Measurements from ENCODE around the gene KRT86. TPM values are rescaled to one million over a fixed set of nuclear protein-coding genes. Genes with fewer than 3 reads are reported as not detected.

Gene KRT86
- total RNA-seq, 6 experiments from 2014 or later = not detected

GRCh38 chr12:52356762-52357580, 82.5 kb downstream of the KRT86 start:
- H3K27me3 ChIP-seq = no peaks in the 10 kb centered on the region
- no peaks in the 10 kb centered on the region for H3K36me3 ChIP-seq
- ATAC-seq (no peak), DNase-seq (peak in 2 of 3 donors; percentile 1 to 21)
- H3K4me1 ChIP-seq = peaks cover 0 to 3% (median 0%) of the 10 kb centered on the region in 4 donors
- H3K9me3 ChIP-seq = no peaks in the 10 kb centered on the region
- intact Hi-C loops (cut with DNase I) = no loop called here
- TF ChIP-seq CTCF (IDR thresholded peaks at IDR 0.05) = no peak
- no peak for TF ChIP-seq POLR2A (IDR thresholded peaks at IDR 0.05)
- WGBS (ENCODE audit: insufficient coverage, low coverage, low lambda C conversion rate, missing lambda C conversion rate) = 80% methylated on average over 5 of the region's 20 CpGs
- no peak overlapping the region for H3K27ac ChIP-seq
- H3K4me3 ChIP-seq = no peak overlapping the region

Other genes starting within 250 kb of the KRT86 start
- gene NR4A1, start 223.2 kb upstream of the KRT86 start, total RNA-seq = 1 to 10 TPM; 5.0 to 8.8 (median 7.7) TPM
- 10 to 100 TPM; 17.4 to 29.7 (median 21.0) TPM for gene ATG101, start 204.7 kb upstream of the KRT86 start, total RNA-seq
- gene SMIM41, start 194.9 kb upstream of the KRT86 start, total RNA-seq = not detected
- gene KRT80, start 82.6 kb upstream of the KRT86 start, total RNA-seq = under 1 TPM; 0.09 to 0.51 (median 0.15) TPM
- gene KRT7, start 41.4 kb upstream of the KRT86 start, total RNA-seq = 10 to 100 TPM in 3 of 6 experiments, 1 to 10 TPM in 3; 3.4 to 19.2 (median 10.7) TPM
- gene KRT81, start 16.9 kb downstream of the KRT86 start, total RNA-seq = under 1 TPM in 1 of 6 experiments, not detected in 5; 0.13 TPM
- not detected for gene KRT83, start 46.8 kb downstream of the KRT86 start, total RNA-seq
- not detected for gene KRT85, start 92.8 kb downstream of the KRT86 start, total RNA-seq
- not detected for gene KRT84, start 111.0 kb downstream of the KRT86 start, total RNA-seq
- gene KRT82, start 131.7 kb downstream of the KRT86 start, total RNA-seq = not detected
- not detected for gene KRT75, start 159.7 kb downstream of the KRT86 start, total RNA-seq
- gene KRT6B, start 177.5 kb downstream of the KRT86 start, total RNA-seq = under 1 TPM in 1 of 6 experiments, not detected in 5; 0.13 TPM
- under 1 TPM in 1 of 6 experiments, not detected in 5; 0.15 TPM for gene KRT6C, start 199.2 kb downstream of the KRT86 start, total RNA-seq
- 1 to 10 TPM in 1 of 6 experiments, not detected in 5; 1.2 TPM for gene KRT6A, start 218.6 kb downstream of the KRT86 start, total RNA-seq
- under 1 TPM in 1 of 6 experiments, not detected in 5; 0.66 TPM for gene KRT5, start 245.7 kb downstream of the KRT86 start, total RNA-seq